K562 (cell line): Measurements from ENCODE around the gene TERT. TPM values are rescaled to one million over a fixed set of nuclear protein-coding genes. Genes with fewer than 3 reads are reported as not detected.

Experiments used
- ATAC-seq: fragments of 200-7000 bp; cut with Tn5 transposase; 3 replicates; pipeline ENCODE4 v1.9.1; 2020; ENCODE audit warnings: moderate library complexity
- BruUV-seq: library from RNA; stranded (reverse); fragments of 400-500 nt; replicated peaks from 2 replicates; lab custom pipeline; 2021; lab: Mats Ljungman, UMichigan
- CTCF ChIA-PET: fragments of 300-600 bp; formaldehyde crosslinking; extraction: SDS; loops from one replicate; lab custom pipeline; 2021; ENCODE audit warnings: low intra/inter-chr PET ratio; lab: Yijun Ruan, JAX
- POLR2A ChIA-PET: fragments of 300-600, 350-650 bp; sonication (Branson Sonifier 250); formaldehyde crosslinking; extraction: SDS; loops from one replicate; lab custom pipeline; 2021; ENCODE audit warnings: antibody characterized with exemption, inconsistent platforms; lab: Yijun Ruan, JAX
- DNase-seq, 4 experiments: peaks; one replicate each; pipeline versions ENCODE4 v3.0.0 to v3.0.0-alpha.2; 2011 to 2018; ENCODE audit warnings: low spot score in 3 of 4, mixed read lengths in 3 of 4; ENCODE audit errors: extremely low read depth in 1 of 4
- FAIRE-seq: peaks from 2 replicates; lab custom pipeline; 2011; peaks lifted over from hg19 to GRCh38; lab: Jason Lieb, UNC
- H2AFZ ChIP-seq: 2 replicates; pipeline ENCODE4 v1.6.0; 2011; ENCODE audit warnings: low read depth, low read length, control low read depth, inconsistent platforms
- H3K27ac ChIP-seq: fragments of 200-600 bp; 3 replicates; pipeline ENCODE4 v1.8.0; 2011; ENCODE audit warnings: low read depth, mild to moderate bottlenecking, control low read depth, inconsistent platforms, low read length, moderate library complexity, mixed read lengths; ENCODE audit errors: extremely low read depth
- H3K27me3 ChIP-seq, 2 experiments: fragments of 300-600 bp in 1 of 2; 2 replicates in 1 of 2; 3 replicates in 1 of 2; pipeline versions ENCODE4 v1.6.0 to v1.8.0; 2011; ENCODE audit warnings: inconsistent platforms in 2 of 2, low read length in 2 of 2, mild to moderate bottlenecking in 1 of 2, mixed read lengths in 1 of 2, moderate library complexity in 1 of 2; ENCODE audit not compliant: control insufficient read depth in 2 of 2, insufficient read depth in 2 of 2
- H3K36me3 ChIP-seq: fragments of 300-600 bp; 3 replicates; pipeline ENCODE4 v1.8.0; 2011; ENCODE audit warnings: mild to moderate bottlenecking, low read length, inconsistent platforms; ENCODE audit not compliant: control insufficient read depth, insufficient read depth
- H3K4me1 ChIP-seq, 2 experiments: fragments of 200-600 bp in 1 of 2; replicated peaks in 1 of 2; 2 replicates in 1 of 2; 3 replicates in 1 of 2; pipeline versions ENCODE4 v1.5.1 to v1.8.0; 2011; ENCODE audit warnings: inconsistent platforms in 2 of 2, low read length in 2 of 2, mild to moderate bottlenecking in 1 of 2, mixed read lengths in 1 of 2, moderate library complexity in 1 of 2; ENCODE audit not compliant: control insufficient read depth in 2 of 2, insufficient read depth in 2 of 2
- H3K4me2 ChIP-seq: 2 replicates; pipeline ENCODE4 v1.6.1; 2011; ENCODE audit warnings: low read length, control low read depth, inconsistent platforms, mixed read lengths; ENCODE audit not compliant: insufficient read depth
- H3K4me3 ChIP-seq: fragments of 200-600 bp; sonication (generic), shearing (Covaris generic); 2 replicates; pipeline ENCODE4 v1.5.1; 2016; ENCODE audit warnings: control low read depth, inconsistent platforms
- H3K79me2 ChIP-seq: fragments of 200-600 bp; 3 replicates; pipeline ENCODE4 v1.8.0; 2011; ENCODE audit warnings: low read length, inconsistent platforms; ENCODE audit not compliant: control insufficient read depth, insufficient read depth
- H3K9ac ChIP-seq, 2 experiments: 2 replicates each; pipeline versions ENCODE4 v1.6.0 to v1.6.1; 2011; ENCODE audit warnings: low read depth in 2 of 2, low read length in 2 of 2, control low read depth in 1 of 2, inconsistent platforms in 1 of 2, mild to moderate bottlenecking in 1 of 2, mixed read lengths in 1 of 2; ENCODE audit not compliant: insufficient read depth in 1 of 2
- H3K9me1 ChIP-seq: one replicate; pipeline ENCODE4 v1.6.0; 2011; ENCODE audit warnings: inconsistent platforms, mild to moderate bottlenecking, low read length, moderate library complexity; ENCODE audit not compliant: control insufficient read depth, insufficient read depth
- H3K9me3 ChIP-seq: replicated peaks from 2 replicates; pipeline ENCODE4 v1.5.1; 2011; ENCODE audit warnings: low read depth, low read length, inconsistent platforms; ENCODE audit not compliant: control insufficient read depth, insufficient read depth
- H4K20me1 ChIP-seq: replicated peaks from 2 replicates; pipeline ENCODE4 v1.6.1; 2011; ENCODE audit warnings: low read length, inconsistent platforms, mixed read lengths; ENCODE audit not compliant: control insufficient read depth, insufficient read depth
- EHMT2 ChIP-seq: fragments of 450-650 bp; IDR thresholded peaks from 2 replicates; pipeline ENCODE4 v1.6.1; 2018; ENCODE audit warnings: antibody characterized with exemption
- KHSRP ChIP-seq: fragments of 450-650 bp; IDR thresholded peaks from 2 replicates; pipeline ENCODE4 v1.6.1; 2017
- L3MBTL2 ChIP-seq: fragments of 450-650 bp; IDR thresholded peaks from 2 replicates; pipeline ENCODE4 v1.6.1; 2016; ENCODE audit warnings: mild to moderate bottlenecking, moderate library complexity
- NFIC ChIP-seq: fragments of 450-650 bp; IDR thresholded peaks from 2 replicates; pipeline ENCODE4 v1.6.1; 2017; ENCODE audit warnings: mild to moderate bottlenecking, inconsistent platforms
- PURB ChIP-seq: sonication (generic); formaldehyde crosslinking; IDR thresholded peaks from 2 replicates; pipeline ENCODE4 v1.9.0; 2021; ENCODE audit warnings: low read depth, mild to moderate bottlenecking, missing genetic modification reagents
- RFX5 ChIP-seq: IDR thresholded peaks from 2 replicates; pipeline ENCODE4 v1.6.1; 2011; ENCODE audit warnings: low read depth, mild to moderate bottlenecking, improper control_type of control experiment, low read length
- SAFB2 ChIP-seq: fragments of 200-400 bp; formaldehyde crosslinking; IDR thresholded peaks from 2 replicates; pipeline ENCODE4 v1.6.1; 2018; ENCODE audit warnings: borderline replicate concordance, low read length, low read depth, moderate library complexity; ENCODE audit not compliant: severe bottlenecking
- SNIP1 ChIP-seq: fragments of 450-650 bp; IDR thresholded peaks from 2 replicates; pipeline ENCODE4 v1.7.1; 2017; ENCODE audit warnings: low read depth, mild to moderate bottlenecking
- STAT5B ChIP-seq: fragments of 250-450 bp; sonication (Bioruptor Pico); IDR thresholded peaks from 2 replicates; pipeline ENCODE4 v1.8.0; 2021; ENCODE audit warnings: mild to moderate bottlenecking, inconsistent platforms
- ZNF324 ChIP-seq: fragments of 250-450 bp; sonication (Bioruptor Pico); IDR thresholded peaks from 2 replicates; pipeline ENCODE4 v1.4.0; 2020; ENCODE audit warnings: mild to moderate bottlenecking
- WGBS: fragments of 100-300 bp; shearing (Covaris generic); methylation state at CpG from one replicate; pipeline ENCODE4 v1.1.6; 2016; ENCODE audit warnings: low coverage, mixed read lengths; ENCODE audit not compliant: insufficient coverage; ENCODE audit errors: missing lambda C conversion rate; 5-methylcytosine and 5-hydroxymethylcytosine counted together
- in situ Hi-C: fragments of 300-500 bp; cut with MboI; formaldehyde crosslinking; loops from 4 replicates; pipeline ENCODE4 v1.15.0; 2018; ENCODE audit warnings: inconsistent platforms, mixed read lengths
- intact Hi-C: fragments of 100-400 bp; cut with micrococcal nuclease; formaldehyde crosslinking; loops from 2 replicates; pipeline ENCODE4 v1.14.2; 2022
- polyA plus RNA-seq, 8 experiments: library from polyadenylated mRNA; depleted of rRNA in 4 of 8; stranded (reverse) in 5 of 8; unstranded in 3 of 8; fragments of >200 nt; fragmentation: Nextera tagmentation in 2 of 8; fragmentation: Illumina TruSeq in 1 of 8; extraction: Ambion mirVana in 2 of 8; extraction: Trizol in 1 of 8; gene quantifications; 2 replicates each; pipeline versions ENCODE4 v1.2.1 to v1.2.3, GENCODE V29; 2011 to 2014; ENCODE audit warnings: inconsistent platforms in 1 of 8, missing spikeins in 1 of 8
- total RNA-seq, 7 experiments: library from RNA; depleted of rRNA in 6 of 7; stranded (reverse); fragments of >200 nt in 6 of 7; fragmentation: Illumina TruSeq in 2 of 7; extraction: Trizol in 2 of 7; gene quantifications; 2 replicates each; pipeline versions ENCODE4 v1.2.1 to v1.2.3, GENCODE V29; 2011 to 2021; ENCODE audit warnings: low replicate concordance in 1 of 7
- TF ChIP-seq, protein P1 (sequence below): sonication (generic); formaldehyde crosslinking; IDR thresholded peaks from 2 replicates; pipeline ENCODE4 v1.8.1; 2023; ENCODE audit warnings: mild to moderate bottlenecking, missing genetic modification reagents
- TF ChIP-seq, protein P2 (sequence below): fragments of 250-450 bp; sonication (Bioruptor Pico); IDR thresholded peaks from 2 replicates; pipeline ENCODE4 v1.6.1; 2021; ENCODE audit warnings: mild to moderate bottlenecking

TERT gene
- total and polyA plus RNA-seq, 9 of the 15 experiments (the other 6 are each of a cell fraction or from before 2014, with no cell fraction given): 0.08 to 4.5 (median 0.98) TPM; not detected in 1

DNA sequence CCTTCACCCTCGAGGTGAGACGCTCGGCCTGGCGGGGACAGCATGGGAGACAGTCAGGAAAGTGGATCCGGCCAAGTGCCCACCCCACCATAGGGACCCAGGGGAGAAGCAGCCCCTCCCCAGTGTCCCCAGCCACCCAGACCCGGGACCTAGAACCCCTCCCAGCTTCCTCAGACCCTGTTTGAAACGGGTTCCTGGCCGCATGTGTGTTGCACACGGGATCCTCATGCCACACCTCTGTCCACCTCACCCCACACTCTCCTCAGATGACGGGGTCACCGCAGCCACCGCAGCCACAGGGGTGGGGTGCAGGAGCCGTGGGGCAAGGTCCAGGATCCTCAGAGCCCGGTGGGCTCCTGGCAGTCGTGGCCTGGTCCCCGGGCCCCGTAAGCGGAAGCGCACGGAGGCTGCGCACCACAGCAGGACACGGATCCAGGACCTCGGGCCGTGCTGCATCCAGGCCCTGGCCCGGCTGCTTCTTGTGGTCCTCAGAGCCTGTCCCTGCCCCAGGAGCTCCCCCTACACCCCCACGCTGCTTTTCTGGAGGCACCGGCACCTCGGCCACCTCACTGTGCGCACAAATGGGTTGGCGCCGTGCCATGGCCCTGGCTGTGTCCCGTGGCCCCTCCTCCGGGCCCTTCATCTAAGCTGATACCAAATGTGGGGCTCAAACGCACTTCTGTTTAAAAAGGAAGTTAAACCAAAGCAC lies 15.3 kb downstream of the TERT start:
- no peaks in the 10 kb centered on the region for H3K9me3 ChIP-seq
- ChIA-PET POLR2A (interaction anchor here (0.6 to 1.1 kb wide), 2 partner anchors 9 to 154 kb away, joined by 3 to 4 read pairs; no protein-coding TSS in a partner anchor), CTCF (no interaction called here)
- no TSS peak for BruUV-seq
- H3K9me1 ChIP-seq: no peaks in the 10 kb centered on the region
- in situ Hi-C loops: no loop called here
- H4K20me1 ChIP-seq: peaks cover 12% of the 10 kb centered on the region; the same call in 1 of the 2 replicates
- intact Hi-C loops: no loop called here
- FAIRE-seq (no peak), DNase-seq (no peak), ATAC-seq (no peak)
- no peak overlapping the region for H3K4me2 ChIP-seq
- peaks cover 19 to 75% of the 10 kb centered on the region in 2 experiments for H3K27me3 ChIP-seq
- peaks cover 0 to 36% of the 10 kb centered on the region in 2 experiments; a peak in 1 of 5 replicates for H3K4me1 ChIP-seq
- H3K4me3 ChIP-seq: no peak overlapping the region
- H2AFZ ChIP-seq: no peak overlapping the region
- no peaks in the 10 kb centered on the region for H3K36me3 ChIP-seq
- WGBS: 29% methylated on average over 26 of the region's 34 CpGs
- no peaks in the 10 kb centered on the region for H3K79me2 ChIP-seq
- no peak overlapping the region for H3K27ac ChIP-seq
- H3K9ac ChIP-seq: no peak overlapping the region; a peak in 1 of 4 replicates
- TF ChIP-seq L3MBTL2 (no peak), ZNF324 (CRISPR knock-in tag) (no peak), NFIC (peak; percentile 56)

DNA sequence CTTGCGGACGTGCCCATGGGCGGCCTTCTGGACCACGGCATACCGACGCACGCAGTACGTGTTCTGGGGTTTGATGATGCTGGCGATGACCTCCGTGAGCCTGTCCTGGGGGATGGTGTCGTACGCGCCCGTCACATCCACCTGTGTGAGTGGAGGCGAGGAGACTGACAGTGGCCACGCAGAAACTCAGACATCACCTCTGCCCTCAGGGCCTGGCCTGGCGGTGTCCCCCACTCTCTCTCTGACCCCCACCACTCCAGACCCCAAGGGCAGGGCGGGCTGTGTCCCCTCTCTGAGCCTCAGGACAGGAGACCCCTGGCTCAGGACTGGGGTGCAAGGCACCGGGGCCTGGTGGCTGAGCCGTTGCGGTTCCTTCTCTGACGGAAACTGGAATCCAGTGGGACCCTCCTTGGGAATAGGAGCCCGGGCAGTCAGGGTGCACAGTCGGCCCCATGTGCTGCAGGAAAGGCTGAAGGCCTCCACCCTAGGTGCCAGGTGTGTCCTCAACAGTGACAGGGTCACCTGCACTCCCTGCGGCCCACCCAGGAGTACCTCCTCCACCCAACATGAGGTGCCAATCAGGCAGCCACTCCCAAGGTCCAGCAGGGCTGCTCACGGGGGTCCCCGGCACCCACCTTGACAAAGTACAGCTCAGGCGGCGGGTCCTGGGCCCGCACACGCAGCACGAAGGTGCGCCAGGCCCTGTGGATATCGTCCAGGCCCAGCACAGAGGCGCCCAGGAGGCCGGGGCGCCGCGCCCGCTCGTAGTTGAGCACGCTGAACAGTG lies 16.0 kb downstream of the TERT start:
- Histone ChIP-seq H3K9me3 (no peaks in the 10 kb centered on the region), H2AFZ (no peak overlapping the region), H3K4me2 (no peak overlapping the region), H3K27ac (no peak overlapping the region), H3K9ac (no peak overlapping the region; a peak in 1 of 4 replicates), H3K27me3 (peaks cover 21 to 77% of the 10 kb centered on the region in 2 experiments), H3K4me1 (peaks cover 0 to 38% of the 10 kb centered on the region in 2 experiments; a peak in 1 of 5 replicates), H3K36me3 (no peaks in the 10 kb centered on the region), H3K9me1 (no peaks in the 10 kb centered on the region), H3K79me2 (no peaks in the 10 kb centered on the region), H4K20me1 (peaks cover 12% of the 10 kb centered on the region; the same call in 1 of the 2 replicates), H3K4me3 (no peak overlapping the region)
- FAIRE-seq (no peak), DNase-seq (no peak), ATAC-seq (no peak)
- ChIA-PET CTCF (no interaction called here), POLR2A (no interaction called here)
- in situ Hi-C loops: no loop called here
- BruUV-seq: no TSS peak
- 35% methylated on average over 41 of the region's 42 CpGs for WGBS
- intact Hi-C loops: no loop called here
- no peak for TF ChIP-seq STAT5B (CRISPR knock-in tag)
- TF ChIP-seq KHSRP: no peak
- TF ChIP-seq RFX5: no peak
- TF ChIP-seq, protein P1, sequence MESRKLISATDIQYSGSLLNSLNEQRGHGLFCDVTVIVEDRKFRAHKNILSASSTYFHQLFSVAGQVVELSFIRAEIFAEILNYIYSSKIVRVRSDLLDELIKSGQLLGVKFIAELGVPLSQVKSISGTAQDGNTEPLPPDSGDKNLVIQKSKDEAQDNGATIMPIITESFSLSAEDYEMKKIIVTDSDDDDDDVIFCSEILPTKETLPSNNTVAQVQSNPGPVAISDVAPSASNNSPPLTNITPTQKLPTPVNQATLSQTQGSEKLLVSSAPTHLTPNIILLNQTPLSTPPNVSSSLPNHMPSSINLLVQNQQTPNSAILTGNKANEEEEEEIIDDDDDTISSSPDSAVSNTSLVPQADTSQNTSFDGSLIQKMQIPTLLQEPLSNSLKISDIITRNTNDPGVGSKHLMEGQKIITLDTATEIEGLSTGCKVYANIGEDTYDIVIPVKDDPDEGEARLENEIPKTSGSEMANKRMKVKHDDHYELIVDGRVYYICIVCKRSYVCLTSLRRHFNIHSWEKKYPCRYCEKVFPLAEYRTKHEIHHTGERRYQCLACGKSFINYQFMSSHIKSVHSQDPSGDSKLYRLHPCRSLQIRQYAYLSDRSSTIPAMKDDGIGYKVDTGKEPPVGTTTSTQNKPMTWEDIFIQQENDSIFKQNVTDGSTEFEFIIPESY (CRISPR knock-in tag): no peak
- TF ChIP-seq, protein P2, sequence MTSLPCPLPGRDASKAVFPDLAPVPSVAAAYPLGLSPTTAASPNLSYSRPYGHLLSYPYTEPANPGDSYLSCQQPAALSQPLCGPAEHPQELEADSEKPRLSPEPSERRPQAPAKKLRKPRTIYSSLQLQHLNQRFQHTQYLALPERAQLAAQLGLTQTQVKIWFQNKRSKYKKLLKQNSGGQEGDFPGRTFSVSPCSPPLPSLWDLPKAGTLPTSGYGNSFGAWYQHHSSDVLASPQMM (CRISPR knock-in tag): no peak
- TF ChIP-seq SNIP1: no peak
- no peak for TF ChIP-seq PURB (CRISPR knock-in tag)
- no peak for TF ChIP-seq EHMT2
- TF ChIP-seq ZNF324 (CRISPR knock-in tag): no peak
- no peak for TF ChIP-seq SAFB2
